Neural cell (in vitro differentiated cells): Measurements from ENCODE around the gene PLCL2. TPM values are rescaled to one million over a fixed set of nuclear protein-coding genes. Genes with fewer than 3 reads are reported as not detected.

Experiments
- H2AFZ ChIP-seq: fragments of 200-600, 300-800 bp; sonication (generic), shearing (Covaris generic); 2 replicates; pipeline ENCODE4 v1.6.0; 2014; ENCODE audit warnings: low read depth, mild to moderate bottlenecking, antibody characterized with exemption, low read length, moderate library complexity
- H3F3A ChIP-seq: fragments of 200-600 bp; shearing (Covaris generic); 2 replicates; pipeline ENCODE4 v1.6.1; 2016; ENCODE audit warnings: mild to moderate bottlenecking, moderate library complexity, mixed read lengths, antibody characterized with exemption, low read length; ENCODE audit not compliant: insufficient read depth, poor library complexity, severe bottlenecking
- H3K27ac ChIP-seq: fragments of 200-600, 300-800 bp; sonication (generic), shearing (Covaris generic); 2 replicates; pipeline ENCODE4 v1.5.1; 2014; ENCODE audit warnings: mild to moderate bottlenecking, low read length, moderate library complexity
- H3K27me3 ChIP-seq: fragments of 300-800, 200-600 bp; sonication (generic), shearing (Covaris generic); 2 replicates; pipeline ENCODE4 v1.6.0; 2014; ENCODE audit warnings: mild to moderate bottlenecking, low read depth, low read length, moderate library complexity; ENCODE audit not compliant: insufficient read depth
- H3K36me3 ChIP-seq: fragments of 300-800, 200-600 bp; sonication (generic), shearing (Covaris generic); 2 replicates; pipeline ENCODE4 v1.5.1; 2014; ENCODE audit warnings: mild to moderate bottlenecking, antibody characterized with exemption, low read length, moderate library complexity; ENCODE audit not compliant: insufficient read depth
- H3K4me2 ChIP-seq: fragments of 300-800, 200-600 bp; sonication (generic), shearing (Covaris generic); 2 replicates; pipeline ENCODE4 v1.6.0; 2014; ENCODE audit warnings: mild to moderate bottlenecking, low read length
- H3K4me3 ChIP-seq: fragments of 300-800, 200-600 bp; sonication (generic), shearing (Covaris generic); 2 replicates; pipeline ENCODE4 v1.5.1; 2014; ENCODE audit warnings: mild to moderate bottlenecking, low read length, moderate library complexity
- H3K79me2 ChIP-seq: fragments of 200-600 bp; shearing (Covaris generic); replicated peaks from 2 replicates; pipeline ENCODE4 v1.6.0; 2014; ENCODE audit warnings: mild to moderate bottlenecking, low read length, moderate library complexity; ENCODE audit not compliant: insufficient read depth
- H3K9ac ChIP-seq: fragments of 300-800, 200-600 bp; sonication (generic), shearing (Covaris generic); 2 replicates; pipeline ENCODE4 v1.6.1; 2016; ENCODE audit warnings: mild to moderate bottlenecking, low read length, mixed read lengths
- H3K9me2 ChIP-seq: fragments of 200-600 bp; shearing (Covaris generic); 2 replicates; pipeline ENCODE4 v1.6.1; 2016; ENCODE audit warnings: mild to moderate bottlenecking, low read length, mixed read lengths; ENCODE audit not compliant: insufficient read depth
- H3K9me3 ChIP-seq: fragments of 200-600, 300-800 bp; sonication (generic), shearing (Covaris generic); 2 replicates; pipeline ENCODE4 v1.6.1; 2016; ENCODE audit warnings: mild to moderate bottlenecking, mixed run types, low read length, moderate library complexity, mixed read lengths
- H4K20me1 ChIP-seq: fragments of 200-600 bp; shearing (Covaris generic); 2 replicates; pipeline ENCODE4 v1.6.1; 2016; ENCODE audit warnings: mild to moderate bottlenecking, mixed run types; ENCODE audit not compliant: insufficient read depth
- EP300 ChIP-seq: fragments of 450-650 bp; conservative IDR thresholded peaks from 2 replicates; pipeline ENCODE4 v1.6.1; 2014; ENCODE audit warnings: antibody characterized with exemption, mild to moderate bottlenecking, moderate library complexity; ENCODE audit not compliant: poor library complexity, severe bottlenecking
- EZH2 ChIP-seq: fragments of 200-600, 300-800 bp; shearing (Covaris generic), sonication (generic); IDR thresholded peaks from 2 replicates; pipeline ENCODE4 v1.6.1; 2014; ENCODE audit warnings: antibody characterized with exemption, low read length, borderline replicate concordance, mild to moderate bottlenecking; ENCODE audit not compliant: insufficient read depth, poor library complexity, severe bottlenecking
- MXI1 ChIP-seq: fragments of 450-650 bp; conservative IDR thresholded peaks from 2 replicates; pipeline ENCODE4 v1.6.1; 2014; ENCODE audit warnings: antibody characterized with exemption, mild to moderate bottlenecking; ENCODE audit not compliant: poor library complexity, severe bottlenecking
- POLR2AphosphoS5 ChIP-seq: IDR thresholded peaks from 2 replicates; pipeline ENCODE4 v1.6.1; 2012
- RAD21 ChIP-seq: fragments of 450-650 bp; conservative IDR thresholded peaks from 2 replicates; pipeline ENCODE4 v1.6.1; 2014; ENCODE audit warnings: antibody characterized with exemption, mild to moderate bottlenecking, moderate library complexity
- SMC3 ChIP-seq: fragments of 450-650 bp; conservative IDR thresholded peaks from 2 replicates; pipeline ENCODE4 v1.6.1; 2014; ENCODE audit warnings: antibody characterized with exemption, mild to moderate bottlenecking, moderate library complexity; ENCODE audit not compliant: poor library complexity
- TAF1 ChIP-seq: IDR thresholded peaks from 2 replicates; pipeline ENCODE4 v1.6.1; 2012; ENCODE audit warnings: low read depth
- polyA plus RNA-seq: library from polyadenylated mRNA; depleted of rRNA; stranded (reverse); fragments of >200 nt; gene quantifications from 2 replicates; pipeline ENCODE4 v1.2.3, GENCODE V29; 2014
- TF ChIP-seq, protein P1 (sequence below): fragments of 450-650 bp; IDR thresholded peaks from 2 replicates; pipeline ENCODE4 v1.5.1; 2014; ENCODE audit warnings: antibody characterized with exemption, mild to moderate bottlenecking, moderate library complexity; ENCODE audit not compliant: poor library complexity, severe bottlenecking
- TF ChIP-seq, protein P2 (sequence below): IDR thresholded peaks from 2 replicates; pipeline ENCODE4 v1.6.1; 2012; ENCODE audit warnings: borderline replicate concordance

Gene PLCL2
- polyA plus RNA-seq, 1 donor from 2014 or later = 69.8 TPM

DNA sequence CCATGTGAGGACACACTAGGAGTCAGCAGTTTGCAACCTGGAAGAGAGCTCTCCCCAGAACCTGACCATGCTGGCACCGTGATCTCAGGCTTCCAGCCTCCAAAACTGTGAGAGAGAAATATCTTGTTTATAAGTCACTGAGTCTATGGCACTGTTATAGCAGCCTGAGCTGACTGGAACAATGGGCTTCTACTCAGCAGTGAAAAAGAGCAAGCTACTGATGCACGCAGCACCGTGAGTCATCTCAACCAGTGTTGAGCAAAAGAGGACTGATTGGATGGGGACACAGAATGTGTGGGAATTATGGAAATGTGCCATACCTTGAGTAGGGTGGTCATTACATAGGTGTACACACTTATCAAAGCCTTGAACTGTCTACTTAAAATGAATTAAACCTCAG lies 230.4 kb downstream of the PLCL2 start:
- Histone ChIP-seq H3K79me2 (no peaks in the 10 kb centered on the region), H3K36me3 (no peaks in the 10 kb centered on the region), H4K20me1 (no peaks in the 10 kb centered on the region), H3K27ac (no peak overlapping the region), H3K9me2 (no peaks in the 10 kb centered on the region), H3F3A (no peaks in the 10 kb centered on the region), H2AFZ (no peak overlapping the region), H3K4me3 (no peak overlapping the region), H3K4me2 (no peak overlapping the region), H3K9ac (no peak overlapping the region), H3K9me3 (no peaks in the 10 kb centered on the region), H3K27me3 (no peaks in the 10 kb centered on the region)
- TF ChIP-seq, protein P1, sequence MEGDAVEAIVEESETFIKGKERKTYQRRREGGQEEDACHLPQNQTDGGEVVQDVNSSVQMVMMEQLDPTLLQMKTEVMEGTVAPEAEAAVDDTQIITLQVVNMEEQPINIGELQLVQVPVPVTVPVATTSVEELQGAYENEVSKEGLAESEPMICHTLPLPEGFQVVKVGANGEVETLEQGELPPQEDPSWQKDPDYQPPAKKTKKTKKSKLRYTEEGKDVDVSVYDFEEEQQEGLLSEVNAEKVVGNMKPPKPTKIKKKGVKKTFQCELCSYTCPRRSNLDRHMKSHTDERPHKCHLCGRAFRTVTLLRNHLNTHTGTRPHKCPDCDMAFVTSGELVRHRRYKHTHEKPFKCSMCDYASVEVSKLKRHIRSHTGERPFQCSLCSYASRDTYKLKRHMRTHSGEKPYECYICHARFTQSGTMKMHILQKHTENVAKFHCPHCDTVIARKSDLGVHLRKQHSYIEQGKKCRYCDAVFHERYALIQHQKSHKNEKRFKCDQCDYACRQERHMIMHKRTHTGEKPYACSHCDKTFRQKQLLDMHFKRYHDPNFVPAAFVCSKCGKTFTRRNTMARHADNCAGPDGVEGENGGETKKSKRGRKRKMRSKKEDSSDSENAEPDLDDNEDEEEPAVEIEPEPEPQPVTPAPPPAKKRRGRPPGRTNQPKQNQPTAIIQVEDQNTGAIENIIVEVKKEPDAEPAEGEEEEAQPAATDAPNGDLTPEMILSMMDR = no peak
- TF ChIP-seq TAF1 (no peak), EP300 (no peak)
- TF ChIP-seq, protein P2, sequence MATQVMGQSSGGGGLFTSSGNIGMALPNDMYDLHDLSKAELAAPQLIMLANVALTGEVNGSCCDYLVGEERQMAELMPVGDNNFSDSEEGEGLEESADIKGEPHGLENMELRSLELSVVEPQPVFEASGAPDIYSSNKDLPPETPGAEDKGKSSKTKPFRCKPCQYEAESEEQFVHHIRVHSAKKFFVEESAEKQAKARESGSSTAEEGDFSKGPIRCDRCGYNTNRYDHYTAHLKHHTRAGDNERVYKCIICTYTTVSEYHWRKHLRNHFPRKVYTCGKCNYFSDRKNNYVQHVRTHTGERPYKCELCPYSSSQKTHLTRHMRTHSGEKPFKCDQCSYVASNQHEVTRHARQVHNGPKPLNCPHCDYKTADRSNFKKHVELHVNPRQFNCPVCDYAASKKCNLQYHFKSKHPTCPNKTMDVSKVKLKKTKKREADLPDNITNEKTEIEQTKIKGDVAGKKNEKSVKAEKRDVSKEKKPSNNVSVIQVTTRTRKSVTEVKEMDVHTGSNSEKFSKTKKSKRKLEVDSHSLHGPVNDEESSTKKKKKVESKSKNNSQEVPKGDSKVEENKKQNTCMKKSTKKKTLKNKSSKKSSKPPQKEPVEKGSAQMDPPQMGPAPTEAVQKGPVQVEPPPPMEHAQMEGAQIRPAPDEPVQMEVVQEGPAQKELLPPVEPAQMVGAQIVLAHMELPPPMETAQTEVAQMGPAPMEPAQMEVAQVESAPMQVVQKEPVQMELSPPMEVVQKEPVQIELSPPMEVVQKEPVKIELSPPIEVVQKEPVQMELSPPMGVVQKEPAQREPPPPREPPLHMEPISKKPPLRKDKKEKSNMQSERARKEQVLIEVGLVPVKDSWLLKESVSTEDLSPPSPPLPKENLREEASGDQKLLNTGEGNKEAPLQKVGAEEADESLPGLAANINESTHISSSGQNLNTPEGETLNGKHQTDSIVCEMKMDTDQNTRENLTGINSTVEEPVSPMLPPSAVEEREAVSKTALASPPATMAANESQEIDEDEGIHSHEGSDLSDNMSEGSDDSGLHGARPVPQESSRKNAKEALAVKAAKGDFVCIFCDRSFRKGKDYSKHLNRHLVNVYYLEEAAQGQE = no peak

DNA sequence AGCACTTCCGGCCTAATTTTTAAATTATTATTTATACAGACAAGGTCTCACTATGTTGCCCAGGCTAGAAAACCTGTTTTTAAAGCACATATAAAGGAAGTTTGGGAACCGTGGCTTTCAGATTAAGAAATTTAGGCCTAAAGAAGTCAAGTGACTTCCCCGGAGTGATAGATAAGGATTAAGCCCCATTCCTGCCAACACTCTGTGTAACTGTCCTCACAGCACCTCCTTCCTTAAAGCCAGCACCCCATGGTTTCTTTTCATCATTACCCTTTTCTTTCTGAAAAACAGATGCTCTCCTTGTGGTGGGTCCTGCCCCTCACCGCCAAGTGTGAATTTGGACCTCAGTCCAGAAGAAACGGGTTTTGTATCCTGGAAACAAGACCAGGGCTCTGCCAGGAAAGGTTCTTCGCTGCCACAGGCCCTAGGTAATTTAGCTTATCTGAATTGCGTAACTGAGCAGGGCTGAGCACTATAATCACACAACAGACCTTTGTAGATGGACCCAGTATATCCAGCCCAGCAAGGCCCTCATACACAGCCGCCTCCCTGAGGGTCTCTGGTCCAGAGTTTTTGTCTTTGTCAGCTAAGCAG lies 231.3 kb downstream of the PLCL2 start:
- no peak overlapping the region for H3K4me3 ChIP-seq
- no peak overlapping the region for H3K4me2 ChIP-seq
- H2AFZ ChIP-seq = no peak overlapping the region
- H3K79me2 ChIP-seq = no peaks in the 10 kb centered on the region
- no peak overlapping the region for H3K27ac ChIP-seq
- TF ChIP-seq SMC3 (no peak), RAD21 (no peak), EZH2 (no peak), MXI1 (no peak), TAF1 (no peak), EP300 (no peak), POLR2AphosphoS5 (no peak)
- TF ChIP-seq, protein P1 = no peak
- TF ChIP-seq, protein P2 = no peak
- no peaks in the 10 kb centered on the region for H3K27me3 ChIP-seq
- H3F3A ChIP-seq = no peaks in the 10 kb centered on the region
- H3K36me3 ChIP-seq = no peaks in the 10 kb centered on the region
- no peak overlapping the region for H3K9ac ChIP-seq
- no peaks in the 10 kb centered on the region for H4K20me1 ChIP-seq
- no peaks in the 10 kb centered on the region for H3K9me2 ChIP-seq
- H3K9me3 ChIP-seq = no peaks in the 10 kb centered on the region
